Stimulated activated CD4-positive, alpha-beta T cell treated with anti-CD3 and anti-CD28 coated beads, Interleukin-4, amount 100 ng/mL, for 24 hours (primary cell): Measurements from ENCODE around the gene SNX33.
"Not testable (repeated sequence)": the region's sequence is repeated elsewhere in the genome, so short reads cannot be mapped to it uniquely, and the experiment has no call there.

Source experiments
- DNase-seq: peaks from one replicate; pipeline ENCODE4 v3.0.0-alpha.2; 2020

SNX33 gene

GRCh38 chr15:75647370-75648155 is at the start of gene SNX33:
SNX33 (plus strand) TSS chr15:75647912; CDS start chr15:75649103, 1,191 bp downstream.
- peak; percentile 56 for DNase-seq

GRCh38 chr15:75598361-75598760 is 49.4 kb upstream of the SNX33 start:
- no peak for DNase-seq

GRCh38 chr15:75599401-75599800 is 48.3 kb upstream of the SNX33 start:
- no peak for DNase-seq

- no peak for DNase-seq
Observed at GRCh38 chr15:75606026-75606425, 41.7 kb upstream of the SNX33 start.

- DNase-seq: no peak
Observed at GRCh38 chr15:75606711-75607699, 40.7 kb upstream of the SNX33 start.

- DNase-seq: no peak
Observed at GRCh38 chr15:75616766-75617165, 30.9 kb upstream of the SNX33 start.

- DNase-seq: no peak
Observed at GRCh38 chr15:75620058-75620820, 27.5 kb upstream of the SNX33 start.

GRCh38 chr15:75620841-75621391 is 26.8 kb upstream of the SNX33 start:
- DNase-seq: no peak

- no peak for DNase-seq
Observed at GRCh38 chr15:75622505-75622904, 25.2 kb upstream of the SNX33 start.

GRCh38 chr15:75625542-75626347 is 22.0 kb upstream of the SNX33 start, which contains the start of gene SNUPN:
SNUPN (minus strand) TSS chr15:75625725; CDS start chr15:75621051, 4,674 bp downstream.
- DNase-seq: peak; percentile 95

GRCh38 chr15:75631935-75632334 is 15.8 kb upstream of the SNX33 start:
- no peak for DNase-seq

GRCh38 chr15:75633922-75634321 is 13.8 kb upstream of the SNX33 start:
- DNase-seq: not testable (repeated sequence)

GRCh38 chr15:75636026-75636425 is 11.7 kb upstream of the SNX33 start:
- DNase-seq: no peak

- no peak for DNase-seq
Observed at GRCh38 chr15:75637245-75638009, 10.3 kb upstream of the SNX33 start.

- DNase-seq: peak; percentile 23
Observed at GRCh38 chr15:75639191-75639708, 8.5 kb upstream of the SNX33 start.

- DNase-seq: peak; percentile 95
Observed at GRCh38 chr15:75639709-75640482, 7.8 kb upstream of the SNX33 start, which contains the start of gene IMP3. IMP3 (minus strand) TSS chr15:75640224; CDS start chr15:75640168, 56 bp downstream.

- peak; percentile 58 for DNase-seq
Observed at GRCh38 chr15:75640483-75641178, 7.1 kb upstream of the SNX33 start.

GRCh38 chr15:75641179-75641503 is 6.6 kb upstream of the SNX33 start:
- DNase-seq: no peak

GRCh38 chr15:75641603-75642002 is 6.1 kb upstream of the SNX33 start:
- no peak for DNase-seq
